ENCODE measurements around the gene PSMA1. TPM values are rescaled to one million over a fixed set of nuclear protein-coding genes. Genes with fewer than 3 reads are reported as not detected.
"Not testable (repeated sequence)": the region's sequence is repeated elsewhere in the genome, so short reads cannot be mapped to it uniquely, and the experiment has no call there.

The PSMA1 gene
- polyA plus RNA-seq (2013): 230 TPM

DNA sequence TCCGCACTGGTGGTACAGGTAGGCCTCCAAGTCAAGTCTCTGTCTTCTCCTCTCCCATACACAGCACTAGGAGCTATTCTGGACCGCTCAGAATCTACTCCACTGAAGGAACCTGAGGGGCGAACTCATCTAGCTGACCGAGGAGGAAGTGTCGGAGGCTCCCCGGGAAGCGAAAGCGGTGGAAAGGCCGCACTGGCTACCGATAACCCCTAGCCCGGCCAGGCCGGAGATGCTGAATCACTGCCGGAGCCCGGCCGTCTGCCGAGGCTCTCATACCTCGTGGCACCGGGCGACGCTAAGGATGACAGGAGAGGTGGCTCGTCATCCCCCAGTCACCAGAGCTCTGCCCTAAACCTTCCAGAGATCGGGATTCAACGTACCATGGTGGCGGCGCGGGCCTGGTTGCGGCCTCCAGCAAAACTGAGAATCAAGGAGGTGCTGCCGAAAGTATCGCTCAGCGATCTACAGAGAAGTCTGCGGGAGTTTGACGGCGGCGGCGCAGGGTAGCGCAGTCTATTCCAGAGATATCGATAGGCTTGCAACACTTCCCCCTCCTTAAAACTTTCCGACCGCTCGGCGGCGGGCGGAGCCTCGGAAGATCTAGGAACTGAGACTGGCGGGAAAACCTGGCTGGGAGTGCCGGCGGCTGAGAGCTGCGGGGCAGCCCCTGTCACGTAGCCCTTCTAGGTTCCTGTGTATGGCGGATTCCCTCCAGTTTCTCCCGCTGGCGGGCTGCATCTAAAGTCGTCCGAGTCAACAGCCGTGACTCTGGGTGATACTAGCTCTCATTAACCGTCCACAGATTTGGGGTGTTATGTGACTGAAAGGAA, at the start of gene PSMA1:
PSMA1 (minus strand) TSS at position 470 of the 830 bp plus-strand sequence; CDS start at position 383, 87 bp downstream.
- Histone ChIP-seq H3K27me3 (replicated peaks in 2 of 5; ENCODE audit: control insufficient read depth in 4 of 5, insufficient read depth in 5 of 5, low read length in 4 of 5) (no peaks in the 10 kb centered on the region), H3K27ac (ENCODE audit: insufficient read depth in 1 of 2, low read depth in 1 of 2, low read length in 2 of 2, poor library complexity in 1 of 2, severe bottlenecking in 2 of 2) (peak within 1 kb of the TSS; percentile 97 to 99), H3K4me3 (ENCODE audit: control insufficient read depth in 1 of 7, extremely low read depth in 1 of 7, insufficient read depth in 4 of 7, low read depth in 2 of 7, low read length in 6 of 7) (peak within 1 kb of the TSS; percentile 68 to 99 (median 96)), H3K9me3 (ENCODE audit: control extremely low read depth in 1 of 5, control insufficient read depth in 4 of 5, insufficient read depth in 2 of 5, low read depth in 1 of 5, low read length in 4 of 5) (no peaks in the 10 kb centered on the region), H3K4me1 (ENCODE audit: control extremely low read depth in 1 of 4, control insufficient read depth in 4 of 4, insufficient read depth in 4 of 4, low read length in 3 of 4) (peaks cover 9 to 20% (median 16%) of the 10 kb centered on the region in 4 experiments), H3K36me3 (ENCODE audit: control insufficient read depth in 4 of 4, insufficient read depth in 4 of 4, low read length in 3 of 4) (peaks cover 3 to 26% (median 17%) of the 10 kb centered on the region in 4 experiments)
- ChIA-PET CTCF (interaction anchor here (0.9 to 2.8 kb wide), 6 partner anchors 13 to 387 kb away, joined by 3 to 10 read pairs (median 4); partner anchors contain the start of gene COPB1), POLR2A (interaction anchor here (0.7 to 2.2 kb wide), 3 partner anchors 8 to 21 kb away, joined by 3 to 12 read pairs (median 3); partner anchors contain the start of gene COPB1)
- peak; percentile 95 to 98 (median 96) for DNase-seq
- 0% methylated on average over 41 of the region's 56 CpGs for WGBS (ENCODE audit: insufficient coverage)

DNA sequence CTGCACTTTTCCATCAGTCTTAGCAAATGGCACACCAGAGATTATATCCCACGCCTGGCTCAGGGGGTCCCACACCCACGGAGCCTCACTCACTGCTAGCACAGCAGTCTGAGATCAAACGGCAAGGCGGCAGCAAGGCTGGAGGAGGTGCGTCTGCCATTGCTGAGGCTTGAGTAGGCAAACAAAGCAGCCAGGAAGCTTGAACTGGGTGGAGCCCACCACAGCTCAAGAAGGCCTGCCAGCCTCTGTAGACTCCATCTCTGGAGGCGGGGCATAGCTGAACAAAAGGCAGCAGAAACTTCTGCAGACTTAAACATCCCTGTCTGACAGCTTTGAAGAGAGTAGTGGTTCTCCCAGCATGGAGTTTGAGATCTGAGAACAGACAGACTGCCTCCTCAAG, 49.3 kb upstream of the PSMA1 start:
- DNase-seq; H3K4me3 ChIP-seq (ENCODE audit: control insufficient read depth in 1 of 7, extremely low read depth in 1 of 7, insufficient read depth in 4 of 7, low read depth in 2 of 7, low read length in 6 of 7); H3K4me1 ChIP-seq (ENCODE audit: control extremely low read depth in 1 of 4, control insufficient read depth in 4 of 4, insufficient read depth in 4 of 4, low read length in 3 of 4); H3K27ac ChIP-seq (ENCODE audit: insufficient read depth in 1 of 2, low read depth in 1 of 2, low read length in 2 of 2, poor library complexity in 1 of 2, severe bottlenecking in 2 of 2); H3K36me3 ChIP-seq (ENCODE audit: control insufficient read depth in 4 of 4, insufficient read depth in 4 of 4, low read length in 3 of 4); POLR2A ChIA-PET; H3K27me3 ChIP-seq (replicated peaks in 2 of 5; ENCODE audit: control insufficient read depth in 4 of 5, insufficient read depth in 5 of 5, low read length in 4 of 5): not testable (repeated sequence)
- WGBS (ENCODE audit: insufficient coverage): 96% methylated on average over 5 of the region's 6 CpGs
- CTCF ChIA-PET: interaction anchor here (1.1 kb wide), 1 partner anchor 11 kb away, joined by 3 read pairs; no protein-coding TSS in a partner anchor
- H3K9me3 ChIP-seq (ENCODE audit: control extremely low read depth in 1 of 5, control insufficient read depth in 4 of 5, insufficient read depth in 2 of 5, low read depth in 1 of 5, low read length in 4 of 5): peaks cover 0 to 14% (median 5%) of the 10 kb centered on the region in 5 experiments

DNA sequence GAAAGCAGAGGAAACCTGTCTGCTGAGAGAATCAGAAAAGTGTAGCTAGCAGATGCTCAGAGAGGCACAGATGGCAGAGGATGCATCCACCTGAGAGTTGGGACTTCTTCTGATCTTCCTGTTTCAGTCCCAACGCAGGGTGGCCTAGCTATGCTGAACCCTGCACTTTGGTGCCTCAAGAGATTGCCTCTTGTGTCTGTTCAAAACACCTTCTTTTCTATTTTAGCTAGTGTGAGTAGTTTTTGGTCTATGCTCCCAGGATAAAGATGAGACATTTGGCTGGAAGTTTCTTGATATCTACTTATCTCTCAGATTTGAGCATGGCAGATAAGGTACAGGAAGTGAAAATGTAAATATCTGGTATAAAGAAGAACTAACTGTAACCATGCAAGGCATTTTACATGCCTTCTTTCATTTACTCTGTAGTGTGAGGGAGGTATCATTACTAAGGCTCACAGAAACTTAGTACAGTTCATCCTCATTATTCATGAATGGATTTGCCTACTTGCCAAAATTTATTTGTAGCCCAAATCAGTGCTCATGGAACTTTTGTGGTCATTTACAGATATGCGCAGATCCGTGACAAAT, 47.0 kb upstream of the PSMA1 start:
- ChIA-PET POLR2A (no interaction called here), CTCF (interaction anchor here (0.9 to 2.1 kb wide), 3 partner anchors 9 to 28 kb away, joined by 4 to 6 read pairs (median 4); no protein-coding TSS in a partner anchor)
- WGBS (ENCODE audit: insufficient coverage): 100% methylated on average over 3 of the region's 3 CpGs
- no peak for DNase-seq
- Histone ChIP-seq H3K9me3 (ENCODE audit: control extremely low read depth in 1 of 5, control insufficient read depth in 4 of 5, insufficient read depth in 2 of 5, low read depth in 1 of 5, low read length in 4 of 5) (peaks cover 0 to 14% (median 4%) of the 10 kb centered on the region in 5 experiments), H3K27ac (ENCODE audit: insufficient read depth in 1 of 2, low read depth in 1 of 2, low read length in 2 of 2, poor library complexity in 1 of 2, severe bottlenecking in 2 of 2) (no peak overlapping the region), H3K27me3 (replicated peaks in 2 of 5; ENCODE audit: control insufficient read depth in 4 of 5, insufficient read depth in 5 of 5, low read length in 4 of 5) (no peaks in the 10 kb centered on the region), H3K4me3 (ENCODE audit: control insufficient read depth in 1 of 7, extremely low read depth in 1 of 7, insufficient read depth in 4 of 7, low read depth in 2 of 7, low read length in 6 of 7) (no peak overlapping the region), H3K36me3 (ENCODE audit: control insufficient read depth in 4 of 4, insufficient read depth in 4 of 4, low read length in 3 of 4) (no peaks in the 10 kb centered on the region), H3K4me1 (ENCODE audit: control extremely low read depth in 1 of 4, control insufficient read depth in 4 of 4, insufficient read depth in 4 of 4, low read length in 3 of 4) (no peaks in the 10 kb centered on the region)

DNA sequence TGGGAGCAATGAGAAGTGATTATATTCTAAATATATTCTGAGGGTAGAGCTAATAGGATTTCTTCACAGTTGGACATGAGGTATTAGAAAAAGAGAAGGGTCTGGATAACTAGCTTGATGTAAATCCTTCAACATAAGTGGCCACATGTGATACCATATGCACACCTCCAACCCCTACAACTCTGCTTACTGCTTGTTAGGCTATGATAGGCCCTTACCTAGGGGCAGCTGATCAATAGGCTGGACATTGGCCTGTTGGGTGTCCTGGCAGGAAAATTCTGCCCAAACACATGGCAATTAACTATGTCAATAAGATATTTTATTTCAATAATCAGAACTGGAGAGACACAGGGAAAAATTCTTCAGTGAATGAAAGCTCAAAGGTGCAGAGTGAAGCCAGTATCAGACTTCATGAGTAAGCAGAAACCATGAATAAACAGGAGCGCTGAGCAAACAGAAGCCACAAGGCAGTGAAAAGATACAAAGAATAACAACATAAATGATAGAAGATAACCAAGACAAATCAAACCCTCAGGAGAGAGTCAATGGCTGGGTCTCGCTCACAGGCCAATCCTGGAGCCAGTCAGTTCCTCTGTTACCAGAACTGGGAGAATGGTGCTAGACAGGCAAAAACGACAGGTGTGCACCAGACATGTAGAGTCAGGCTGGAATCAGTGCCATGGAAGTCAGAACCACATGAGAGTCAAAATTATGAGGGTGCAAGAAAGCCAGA, 46.3 kb upstream of the PSMA1 start:
- H3K4me1 ChIP-seq (ENCODE audit: control extremely low read depth in 1 of 4, control insufficient read depth in 4 of 4, insufficient read depth in 4 of 4, low read length in 3 of 4): no peaks in the 10 kb centered on the region
- H3K36me3 ChIP-seq (ENCODE audit: control insufficient read depth in 4 of 4, insufficient read depth in 4 of 4, low read length in 3 of 4): no peaks in the 10 kb centered on the region
- ChIA-PET POLR2A (no interaction called here), CTCF (interaction anchor here (1.8 to 2.1 kb wide), 3 partner anchors 12 to 27 kb away, joined by 4 to 8 read pairs (median 6); no protein-coding TSS in a partner anchor)
- no peaks in the 10 kb centered on the region for H3K27me3 ChIP-seq (replicated peaks in 2 of 5; ENCODE audit: control insufficient read depth in 4 of 5, insufficient read depth in 5 of 5, low read length in 4 of 5)
- no peak for DNase-seq
- H3K4me3 ChIP-seq (ENCODE audit: control insufficient read depth in 1 of 7, extremely low read depth in 1 of 7, insufficient read depth in 4 of 7, low read depth in 2 of 7, low read length in 6 of 7): no peak overlapping the region
- no peak overlapping the region for H3K27ac ChIP-seq (ENCODE audit: insufficient read depth in 1 of 2, low read depth in 1 of 2, low read length in 2 of 2, poor library complexity in 1 of 2, severe bottlenecking in 2 of 2)
- H3K9me3 ChIP-seq (ENCODE audit: control extremely low read depth in 1 of 5, control insufficient read depth in 4 of 5, insufficient read depth in 2 of 5, low read depth in 1 of 5, low read length in 4 of 5): peaks cover 0 to 12% (median 4%) of the 10 kb centered on the region in 5 experiments
- WGBS (ENCODE audit: insufficient coverage): 95% methylated on average over 2 of the region's 3 CpGs

DNA sequence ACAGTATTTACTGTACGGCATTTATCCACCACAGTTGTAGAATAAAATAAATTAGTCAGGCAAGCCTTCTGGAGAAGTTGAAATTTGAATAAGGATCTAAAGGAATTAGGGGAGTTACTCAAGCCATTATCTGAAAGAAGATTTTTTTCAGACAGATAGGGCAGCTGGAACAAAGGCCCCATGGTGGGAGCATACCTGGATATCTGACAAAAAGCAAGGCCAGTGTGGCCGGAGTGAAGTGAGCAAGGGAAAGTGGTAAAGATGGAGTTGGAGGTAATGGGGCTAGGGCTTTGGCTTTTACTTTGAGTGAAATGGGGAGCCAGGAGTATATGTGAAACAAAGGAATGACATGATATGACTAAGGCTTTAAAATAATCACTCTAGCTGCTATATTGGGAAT, 45.7 kb upstream of the PSMA1 start:
- H3K27ac ChIP-seq (ENCODE audit: insufficient read depth in 1 of 2, low read depth in 1 of 2, low read length in 2 of 2, poor library complexity in 1 of 2, severe bottlenecking in 2 of 2): no peak overlapping the region
- DNase-seq: no peak
- H3K27me3 ChIP-seq (replicated peaks in 2 of 5; ENCODE audit: control insufficient read depth in 4 of 5, insufficient read depth in 5 of 5, low read length in 4 of 5): no peaks in the 10 kb centered on the region
- H3K9me3 ChIP-seq (ENCODE audit: control extremely low read depth in 1 of 5, control insufficient read depth in 4 of 5, insufficient read depth in 2 of 5, low read depth in 1 of 5, low read length in 4 of 5): peaks cover 0 to 10% (median 2%) of the 10 kb centered on the region in 5 experiments
- H3K4me3 ChIP-seq (ENCODE audit: control insufficient read depth in 1 of 7, extremely low read depth in 1 of 7, insufficient read depth in 4 of 7, low read depth in 2 of 7, low read length in 6 of 7): no peak overlapping the region
- CTCF ChIA-PET: interaction anchor here (1.8 to 2.1 kb wide), 3 partner anchors 13 to 27 kb away, joined by 4 to 8 read pairs (median 6); no protein-coding TSS in a partner anchor
- POLR2A ChIA-PET: interaction anchor here (0.6 kb wide), 1 partner anchor 1265 kb away, joined by 4 read pairs; no protein-coding TSS in a partner anchor
- no peaks in the 10 kb centered on the region for H3K36me3 ChIP-seq (ENCODE audit: control insufficient read depth in 4 of 4, insufficient read depth in 4 of 4, low read length in 3 of 4)
- H3K4me1 ChIP-seq (ENCODE audit: control extremely low read depth in 1 of 4, control insufficient read depth in 4 of 4, insufficient read depth in 4 of 4, low read length in 3 of 4): no peaks in the 10 kb centered on the region
- WGBS (ENCODE audit: insufficient coverage): no CpG with 5 or more reads among the region's 2 CpGs

DNA sequence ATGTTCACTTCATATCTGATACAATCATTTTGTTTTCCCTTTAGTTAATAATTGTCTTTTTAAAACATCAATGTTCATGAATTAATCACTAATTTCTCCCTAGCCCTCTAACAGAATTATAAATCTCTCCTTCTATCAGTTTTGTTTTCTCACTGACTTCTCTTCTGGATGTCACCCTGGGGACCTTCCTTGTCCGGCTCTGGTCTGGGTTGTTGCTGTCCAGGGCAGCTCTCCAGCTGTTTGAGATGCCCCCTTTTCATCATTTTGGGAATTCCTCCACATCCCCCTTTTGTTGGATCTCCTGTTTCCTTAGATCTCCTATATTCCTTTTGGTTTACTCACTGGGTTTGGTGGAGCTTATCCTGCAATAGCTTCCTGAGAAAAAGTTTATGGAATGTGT, 35.6 kb upstream of the PSMA1 start:
- WGBS (ENCODE audit: insufficient coverage): no CpG with 5 or more reads among the region's 1 CpG
- ChIA-PET POLR2A (no interaction called here), CTCF (interaction anchor here (1.0 to 1.1 kb wide), 2 partner anchors 8 to 9 kb away, joined by 3 read pairs; no protein-coding TSS in a partner anchor)
- no peak for DNase-seq
- Histone ChIP-seq H3K27ac (ENCODE audit: insufficient read depth in 1 of 2, low read depth in 1 of 2, low read length in 2 of 2, poor library complexity in 1 of 2, severe bottlenecking in 2 of 2) (no peak overlapping the region), H3K36me3 (ENCODE audit: control insufficient read depth in 4 of 4, insufficient read depth in 4 of 4, low read length in 3 of 4) (no peaks in the 10 kb centered on the region), H3K27me3 (replicated peaks in 2 of 5; ENCODE audit: control insufficient read depth in 4 of 5, insufficient read depth in 5 of 5, low read length in 4 of 5) (peaks cover 0 to 3% (median 0%) of the 10 kb centered on the region in 5 experiments), H3K9me3 (ENCODE audit: control extremely low read depth in 1 of 5, control insufficient read depth in 4 of 5, insufficient read depth in 2 of 5, low read depth in 1 of 5, low read length in 4 of 5) (peaks cover 0 to 2% (median 0%) of the 10 kb centered on the region in 5 experiments), H3K4me3 (ENCODE audit: control insufficient read depth in 1 of 7, extremely low read depth in 1 of 7, insufficient read depth in 4 of 7, low read depth in 2 of 7, low read length in 6 of 7) (no peak overlapping the region), H3K4me1 (ENCODE audit: control extremely low read depth in 1 of 4, control insufficient read depth in 4 of 4, insufficient read depth in 4 of 4, low read length in 3 of 4) (peaks cover 0 to 17% (median 5%) of the 10 kb centered on the region in 4 experiments)
